HL-60 (cell line): ENCODE measurements around the gene NBPF3.
"Not testable (repeated sequence)": the region's sequence is repeated elsewhere in the genome, so short reads cannot be mapped to it uniquely, and the experiment has no call there.

Experiments
- GABPA ChIP-seq: IDR thresholded peaks from 2 replicates; pipeline ENCODE4 v1.6.1; 2012; ENCODE audit warnings: low read depth
- POLR2AphosphoS5 ChIP-seq: IDR thresholded peaks from 2 replicates; pipeline ENCODE4 v1.6.1; 2012; ENCODE audit warnings: low read depth
- SPI1 ChIP-seq: IDR thresholded peaks from 2 replicates; pipeline ENCODE4 v1.6.1; 2012; ENCODE audit warnings: low read depth, mild to moderate bottlenecking, borderline replicate concordance
- TF ChIP-seq, protein P1 (sequence below): IDR thresholded peaks from one replicate; pipeline ENCODE4 v1.5.1; 2011; ENCODE audit warnings: low read length, control low read depth, inconsistent platforms; ENCODE audit not compliant: insufficient read depth
- TF ChIP-seq, protein P2 (sequence below): IDR thresholded peaks from 2 replicates; pipeline ENCODE4 v1.6.1; 2012; ENCODE audit warnings: low read depth; ENCODE audit not compliant: insufficient replicate concordance

DNA sequence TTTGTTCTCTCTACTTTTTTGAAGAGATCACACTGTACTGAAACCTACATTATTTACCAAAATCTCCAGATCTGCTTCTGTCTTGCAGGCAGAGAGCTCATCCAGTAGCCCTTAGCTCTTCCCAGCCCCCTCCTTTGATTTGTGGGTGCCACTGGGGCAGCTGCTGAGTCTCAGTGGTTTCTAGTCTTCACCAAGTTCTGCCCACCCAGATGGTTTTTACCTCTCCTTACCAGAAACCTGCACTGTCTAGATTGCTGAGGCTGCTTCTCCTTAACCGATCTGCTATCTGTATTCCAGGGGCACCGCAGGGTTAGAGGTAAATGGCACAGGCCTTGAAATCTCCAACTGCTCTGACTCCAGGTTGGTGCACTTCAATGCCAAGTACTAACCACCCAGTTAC lies 6.7 kb downstream of the NBPF3 start:
- TF ChIP-seq, protein P1, sequence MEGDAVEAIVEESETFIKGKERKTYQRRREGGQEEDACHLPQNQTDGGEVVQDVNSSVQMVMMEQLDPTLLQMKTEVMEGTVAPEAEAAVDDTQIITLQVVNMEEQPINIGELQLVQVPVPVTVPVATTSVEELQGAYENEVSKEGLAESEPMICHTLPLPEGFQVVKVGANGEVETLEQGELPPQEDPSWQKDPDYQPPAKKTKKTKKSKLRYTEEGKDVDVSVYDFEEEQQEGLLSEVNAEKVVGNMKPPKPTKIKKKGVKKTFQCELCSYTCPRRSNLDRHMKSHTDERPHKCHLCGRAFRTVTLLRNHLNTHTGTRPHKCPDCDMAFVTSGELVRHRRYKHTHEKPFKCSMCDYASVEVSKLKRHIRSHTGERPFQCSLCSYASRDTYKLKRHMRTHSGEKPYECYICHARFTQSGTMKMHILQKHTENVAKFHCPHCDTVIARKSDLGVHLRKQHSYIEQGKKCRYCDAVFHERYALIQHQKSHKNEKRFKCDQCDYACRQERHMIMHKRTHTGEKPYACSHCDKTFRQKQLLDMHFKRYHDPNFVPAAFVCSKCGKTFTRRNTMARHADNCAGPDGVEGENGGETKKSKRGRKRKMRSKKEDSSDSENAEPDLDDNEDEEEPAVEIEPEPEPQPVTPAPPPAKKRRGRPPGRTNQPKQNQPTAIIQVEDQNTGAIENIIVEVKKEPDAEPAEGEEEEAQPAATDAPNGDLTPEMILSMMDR, result not testable (repeated sequence)
- TF ChIP-seq POLR2AphosphoS5, SPI1, GABPA: not testable (repeated sequence)
- TF ChIP-seq, protein P2, sequence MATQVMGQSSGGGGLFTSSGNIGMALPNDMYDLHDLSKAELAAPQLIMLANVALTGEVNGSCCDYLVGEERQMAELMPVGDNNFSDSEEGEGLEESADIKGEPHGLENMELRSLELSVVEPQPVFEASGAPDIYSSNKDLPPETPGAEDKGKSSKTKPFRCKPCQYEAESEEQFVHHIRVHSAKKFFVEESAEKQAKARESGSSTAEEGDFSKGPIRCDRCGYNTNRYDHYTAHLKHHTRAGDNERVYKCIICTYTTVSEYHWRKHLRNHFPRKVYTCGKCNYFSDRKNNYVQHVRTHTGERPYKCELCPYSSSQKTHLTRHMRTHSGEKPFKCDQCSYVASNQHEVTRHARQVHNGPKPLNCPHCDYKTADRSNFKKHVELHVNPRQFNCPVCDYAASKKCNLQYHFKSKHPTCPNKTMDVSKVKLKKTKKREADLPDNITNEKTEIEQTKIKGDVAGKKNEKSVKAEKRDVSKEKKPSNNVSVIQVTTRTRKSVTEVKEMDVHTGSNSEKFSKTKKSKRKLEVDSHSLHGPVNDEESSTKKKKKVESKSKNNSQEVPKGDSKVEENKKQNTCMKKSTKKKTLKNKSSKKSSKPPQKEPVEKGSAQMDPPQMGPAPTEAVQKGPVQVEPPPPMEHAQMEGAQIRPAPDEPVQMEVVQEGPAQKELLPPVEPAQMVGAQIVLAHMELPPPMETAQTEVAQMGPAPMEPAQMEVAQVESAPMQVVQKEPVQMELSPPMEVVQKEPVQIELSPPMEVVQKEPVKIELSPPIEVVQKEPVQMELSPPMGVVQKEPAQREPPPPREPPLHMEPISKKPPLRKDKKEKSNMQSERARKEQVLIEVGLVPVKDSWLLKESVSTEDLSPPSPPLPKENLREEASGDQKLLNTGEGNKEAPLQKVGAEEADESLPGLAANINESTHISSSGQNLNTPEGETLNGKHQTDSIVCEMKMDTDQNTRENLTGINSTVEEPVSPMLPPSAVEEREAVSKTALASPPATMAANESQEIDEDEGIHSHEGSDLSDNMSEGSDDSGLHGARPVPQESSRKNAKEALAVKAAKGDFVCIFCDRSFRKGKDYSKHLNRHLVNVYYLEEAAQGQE, result not testable (repeated sequence)
